Stimulated activated CD8-positive, alpha-beta memory T cell treated with anti-CD3 and anti-CD28 coated beads, Interleukin-15, amount 100 ng/mL, for 48 hours (primary cell): Measurements from ENCODE around the gene ZNF341.

Source experiments
- DNase-seq, 2 donors: peaks; one replicate each; pipeline ENCODE4 v3.0.0-alpha.2; 2020; ENCODE audit warnings: low read depth in 2 of 2

ZNF341 gene

GRCh38 chr20:33841436-33841799 lies 109.6 kb downstream of the ZNF341 start:
- DNase-seq = no peak
